Measurements from ENCODE around the gene VIPR2.
"Not testable (repeated sequence)": the region's sequence is repeated elsewhere in the genome, so short reads cannot be mapped to it uniquely, and the experiment has no call there.

The VIPR2 gene

GRCh38 chr7:159138508-159138907, 6.2 kb downstream of the VIPR2 start:
- no peak for ATAC-seq

GRCh38 chr7:159137906-159138305, 6.8 kb downstream of the VIPR2 start:
- ATAC-seq: no peak

GRCh38 chr7:159136846-159137245, 7.8 kb downstream of the VIPR2 start:
- ATAC-seq: no peak

GRCh38 chr7:159136442-159136841, 8.2 kb downstream of the VIPR2 start:
- no peak for ATAC-seq

- ATAC-seq: no peak
Measured at GRCh38 chr7:159136013-159136412, 8.7 kb downstream of the VIPR2 start.

GRCh38 chr7:159132670-159133443, 11.8 kb downstream of the VIPR2 start:
- not testable (repeated sequence) for ATAC-seq

GRCh38 chr7:159130820-159131219, 13.8 kb downstream of the VIPR2 start:
- no peak for ATAC-seq

- ATAC-seq: no peak
Measured at GRCh38 chr7:159130199-159130775, 14.4 kb downstream of the VIPR2 start.

GRCh38 chr7:159128767-159129166, 15.9 kb downstream of the VIPR2 start:
- ATAC-seq: no peak

GRCh38 chr7:159127691-159128642, 16.7 kb downstream of the VIPR2 start:
- no peak for ATAC-seq

- ATAC-seq: no peak
Measured at GRCh38 chr7:159126311-159127260, 18.1 kb downstream of the VIPR2 start.

- ATAC-seq: no peak
Measured at GRCh38 chr7:159125955-159126270, 18.8 kb downstream of the VIPR2 start.

- no peak for ATAC-seq
Measured at GRCh38 chr7:159125104-159125954, 19.3 kb downstream of the VIPR2 start.

GRCh38 chr7:159123793-159124192, 20.9 kb downstream of the VIPR2 start:
- ATAC-seq: not testable (repeated sequence)

- not testable (repeated sequence) for ATAC-seq
Measured at GRCh38 chr7:159123294-159123693, 21.4 kb downstream of the VIPR2 start.

GRCh38 chr7:159122276-159122675, 22.4 kb downstream of the VIPR2 start:
- no peak for ATAC-seq

GRCh38 chr7:159121476-159121875, 23.2 kb downstream of the VIPR2 start:
- no peak for ATAC-seq

- ATAC-seq: no peak
Measured at GRCh38 chr7:159121068-159121467, 23.6 kb downstream of the VIPR2 start.

- ATAC-seq: no peak
Measured at GRCh38 chr7:159120540-159120919, 24.1 kb downstream of the VIPR2 start.

GRCh38 chr7:159119851-159120539, 24.7 kb downstream of the VIPR2 start:
- ATAC-seq: no peak

Measured in activated CD4-positive, CD25-positive, alpha-beta regulatory T cell treated with anti-CD3 and anti-CD28 coated beads, Interleukin-2, amount 50 U/mL, for 24 hours (primary cell).